Stomach (tissue), 4 donors: Measurements from ENCODE around the gene NIN.

ENCODE experiments used
- POLR2A ChIP-seq, 4 donors: fragments of 450-650 bp; IDR thresholded peaks; one replicate each; pipeline ENCODE4 v1.6.1; 2016; ENCODE audit warnings: antibody characterized with exemption in 4 of 4, control low read depth in 2 of 4, mild to moderate bottlenecking in 1 of 4, moderate library complexity in 1 of 4
- TF ChIP-seq, protein P1 (sequence below), 7 experiments: fragments of 450-650 bp in 4 of 7; fragments of 200-600 bp in 3 of 7; sonication (generic) in 3 of 7; IDR thresholded peaks; one replicate each; pipeline ENCODE4 v1.5.1; 2016 to 2019; ENCODE audit warnings: antibody characterized with exemption in 7 of 7, control low read depth in 2 of 7, mild to moderate bottlenecking in 1 of 7

DNA sequence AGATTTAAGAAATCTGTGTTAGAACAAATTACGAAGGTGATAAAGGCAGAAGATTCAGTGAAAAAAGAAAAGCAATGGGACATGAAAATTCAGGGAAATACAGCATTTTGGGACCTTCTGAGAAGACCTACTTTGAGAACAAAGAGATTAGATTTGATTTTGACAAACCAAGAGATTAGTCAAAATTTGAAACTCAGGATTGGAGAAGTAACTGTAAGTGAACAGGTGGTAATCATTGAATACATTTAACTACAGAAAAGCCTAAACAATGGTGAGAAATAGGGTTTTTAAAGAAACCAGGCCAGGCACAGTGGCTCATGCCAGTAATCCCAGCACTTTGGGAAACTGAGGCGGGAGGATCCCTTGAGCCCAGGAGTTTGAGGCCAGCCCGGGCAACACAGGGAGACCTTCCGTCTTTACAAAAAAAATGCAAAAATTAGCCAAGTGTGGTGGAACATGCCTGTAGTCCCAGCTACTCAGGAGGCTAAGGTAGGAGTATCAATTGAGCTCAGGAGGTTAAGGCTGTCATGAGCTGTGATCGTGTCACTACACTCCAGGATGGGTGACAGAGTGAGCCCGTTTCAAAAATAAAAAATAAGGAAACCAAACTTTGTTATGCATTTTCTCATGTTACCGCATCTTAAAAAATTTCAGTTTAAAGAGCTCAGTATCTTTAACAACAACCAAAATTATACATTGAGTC is 154.0 kb downstream of the NIN start:
- no peak for TF ChIP-seq POLR2A (IDR thresholded peaks at IDR 0.05)
- TF ChIP-seq, protein P1, sequence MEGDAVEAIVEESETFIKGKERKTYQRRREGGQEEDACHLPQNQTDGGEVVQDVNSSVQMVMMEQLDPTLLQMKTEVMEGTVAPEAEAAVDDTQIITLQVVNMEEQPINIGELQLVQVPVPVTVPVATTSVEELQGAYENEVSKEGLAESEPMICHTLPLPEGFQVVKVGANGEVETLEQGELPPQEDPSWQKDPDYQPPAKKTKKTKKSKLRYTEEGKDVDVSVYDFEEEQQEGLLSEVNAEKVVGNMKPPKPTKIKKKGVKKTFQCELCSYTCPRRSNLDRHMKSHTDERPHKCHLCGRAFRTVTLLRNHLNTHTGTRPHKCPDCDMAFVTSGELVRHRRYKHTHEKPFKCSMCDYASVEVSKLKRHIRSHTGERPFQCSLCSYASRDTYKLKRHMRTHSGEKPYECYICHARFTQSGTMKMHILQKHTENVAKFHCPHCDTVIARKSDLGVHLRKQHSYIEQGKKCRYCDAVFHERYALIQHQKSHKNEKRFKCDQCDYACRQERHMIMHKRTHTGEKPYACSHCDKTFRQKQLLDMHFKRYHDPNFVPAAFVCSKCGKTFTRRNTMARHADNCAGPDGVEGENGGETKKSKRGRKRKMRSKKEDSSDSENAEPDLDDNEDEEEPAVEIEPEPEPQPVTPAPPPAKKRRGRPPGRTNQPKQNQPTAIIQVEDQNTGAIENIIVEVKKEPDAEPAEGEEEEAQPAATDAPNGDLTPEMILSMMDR (IDR thresholded peaks at IDR 0.05) = no peak
